Body of pancreas (tissue), 4 donors: ENCODE data around the gene ZNF592. TPM values are rescaled to one million over a fixed set of nuclear protein-coding genes. Genes with fewer than 3 reads are reported as not detected.

Source experiments
- ATAC-seq: fragments of 150-250 bp; one replicate; pipeline ENCODE4 v1.9.1; 2016
- DNase-seq, 4 donors: peaks; one replicate each; pipeline ENCODE4 v3.0.0-alpha.2; 2019
- H3K27ac ChIP-seq, 4 donors: fragments of 200-600 bp; sonication (generic); 1 replicate in 3 of 4; 2 replicates in 1 of 4; pipeline versions ENCODE4 v1.5.1 to v1.6.1; 2016 to 2019; ENCODE audit warnings: mild to moderate bottlenecking in 1 of 4, mixed read lengths in 1 of 4, moderate library complexity in 1 of 4
- H3K27me3 ChIP-seq, 2 donors: fragments of 200-600 bp; sonication (generic); one replicate each; pipeline ENCODE4 v1.6.0; 2016; ENCODE audit warnings: mild to moderate bottlenecking in 1 of 2
- H3K36me3 ChIP-seq, 2 donors: fragments of 200-600 bp; sonication (generic); replicated peaks in 1 of 2; 2 replicates each; pipeline ENCODE4 v1.5.1; 2016; ENCODE audit warnings: low read depth in 2 of 2; ENCODE audit not compliant: insufficient read depth in 1 of 2
- H3K4me1 ChIP-seq: fragments of 200-600 bp; sonication (generic); one replicate; pipeline ENCODE4 v1.6.0; 2016
- H3K4me3 ChIP-seq, 2 donors: fragments of 200-600 bp; sonication (generic); 1 replicate in 1 of 2; 2 replicates in 1 of 2; pipeline ENCODE4 v1.5.1; 2016 to 2019
- H3K9me3 ChIP-seq, 3 donors: fragments of 200-600 bp; sonication (generic); 1 replicate in 2 of 3; 2 replicates in 1 of 3; pipeline ENCODE4 v1.5.1; 2016
- CTCF ChIP-seq, 7 experiments: fragments of 450-650 bp in 4 of 7; fragments of 200-600 bp in 3 of 7; sonication (generic) in 3 of 7; IDR thresholded peaks; one replicate each; pipeline ENCODE4 v1.5.1; 2016 to 2019; ENCODE audit warnings: antibody characterized with exemption in 7 of 7
- POLR2A ChIP-seq, 3 donors: fragments of 450-650 bp; IDR thresholded peaks; one replicate each; pipeline ENCODE4 v1.6.1; 2016; ENCODE audit warnings: antibody characterized with exemption in 3 of 3, mild to moderate bottlenecking in 2 of 3
- WGBS, 2 donors: methylation state at CpG; one replicate each; pipeline ENCODE4 v1.1.5; 2017; 5-methylcytosine and 5-hydroxymethylcytosine counted together
- intact Hi-C: fragments of 100-400 bp; cut with DNase I; formaldehyde crosslinking; loops from one replicate; pipeline ENCODE4 v1.15.1; 2023
- total RNA-seq, 2 donors: library from RNA; depleted of rRNA; stranded (reverse); fragments of >200 nt; gene quantifications; one replicate each; pipeline ENCODE4 v1.1.0, GENCODE V29; 2016

ZNF592 gene
- total RNA-seq, 2 donors from 2014 or later: 14.3 to 20.8 TPM

DNA sequence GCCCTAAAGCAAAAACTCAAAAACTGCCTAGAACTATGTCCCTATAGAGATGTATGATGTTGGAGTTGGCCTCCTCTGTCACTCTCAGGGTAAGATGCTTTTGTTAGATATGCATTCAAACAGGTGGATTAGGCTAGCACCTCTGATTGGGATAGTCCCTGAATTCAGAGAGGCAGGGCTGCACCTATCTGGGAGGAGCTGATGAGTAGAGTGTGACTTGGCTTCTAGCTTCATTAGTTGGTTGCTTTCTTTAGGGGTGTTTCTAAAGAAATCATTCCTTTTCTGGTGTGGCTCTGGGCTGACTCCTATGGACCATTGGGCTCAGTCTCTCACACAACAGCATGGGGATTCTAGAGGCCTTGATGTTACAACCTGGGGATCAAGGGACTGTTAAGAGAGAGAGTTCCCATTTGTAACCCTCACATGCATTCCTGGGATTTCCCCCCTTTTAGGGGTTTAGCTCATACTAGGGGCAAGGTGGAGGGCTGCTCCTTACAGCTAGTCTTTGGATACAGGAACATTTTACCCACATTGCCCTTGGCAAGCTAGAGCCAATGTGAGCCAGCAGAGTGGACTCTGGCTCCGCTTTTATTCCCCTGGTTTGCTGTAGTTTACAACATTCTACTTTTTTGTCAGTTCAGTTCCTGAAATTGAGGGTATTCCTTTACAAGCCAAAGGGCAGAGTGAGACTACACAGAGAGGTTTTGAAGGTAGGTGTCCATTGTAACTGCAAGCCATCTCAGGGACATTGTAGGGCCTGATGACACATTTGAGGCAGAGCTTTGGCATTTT lies 7.5 kb downstream of the ZNF592 start:
- Histone ChIP-seq H3K36me3 (no peaks in the 10 kb centered on the region), H3K27me3 (no peaks in the 10 kb centered on the region), H3K27ac (no peak overlapping the region), H3K9me3 (no peaks in the 10 kb centered on the region), H3K4me1 (peaks cover 89% of the 10 kb centered on the region), H3K4me3 (no peak overlapping the region)
- DNase-seq: no peak
- 84 to 100% methylated on average over 1 of the region's 1 CpG for WGBS, 2 donors
- ATAC-seq: no peak
- intact Hi-C loops: no loop called here
- no peak for TF ChIP-seq CTCF (IDR thresholded peaks at IDR 0.05)
- TF ChIP-seq POLR2A (IDR thresholded peaks at IDR 0.05): no peak

DNA sequence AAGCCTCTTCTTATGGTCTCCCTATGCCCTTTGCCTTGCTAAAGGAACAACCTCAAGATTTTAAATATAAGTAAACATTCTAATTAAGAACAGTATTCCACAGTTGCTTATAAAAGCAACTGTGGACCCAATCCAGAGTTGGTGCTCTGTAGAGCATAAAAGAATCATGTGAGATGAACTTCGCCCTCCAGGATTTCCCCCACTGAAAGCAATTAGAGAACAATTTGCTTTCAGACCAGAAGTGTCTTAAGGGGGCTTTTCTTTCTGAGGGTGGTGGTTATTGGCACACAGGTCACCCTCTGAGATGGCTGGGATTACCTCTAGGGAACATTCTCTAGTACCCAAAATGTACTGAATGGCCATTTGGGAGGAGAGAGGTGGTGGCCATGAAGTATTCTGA lies 10.6 kb downstream of the ZNF592 start:
- no peaks in the 10 kb centered on the region for H3K36me3 ChIP-seq
- ATAC-seq (no peak), DNase-seq (no peak)
- H3K4me1 ChIP-seq: peaks cover 90% of the 10 kb centered on the region
- no peaks in the 10 kb centered on the region for H3K27me3 ChIP-seq
- intact Hi-C loops: no loop called here
- H3K27ac ChIP-seq: no peak overlapping the region
- no peaks in the 10 kb centered on the region for H3K9me3 ChIP-seq
- TF ChIP-seq CTCF (IDR thresholded peaks at IDR 0.05): no peak
- no peak for TF ChIP-seq POLR2A (IDR thresholded peaks at IDR 0.05)
- 86 to 88% methylated on average over 1 of the region's 1 CpG for WGBS, 2 donors
- H3K4me3 ChIP-seq: no peak overlapping the region

- no peak overlapping the region for H3K27ac ChIP-seq
- H3K27me3 ChIP-seq: no peaks in the 10 kb centered on the region
- no peak overlapping the region for H3K4me3 ChIP-seq
- ATAC-seq: no peak
- no peaks in the 10 kb centered on the region for H3K9me3 ChIP-seq
- H3K36me3 ChIP-seq: no peaks in the 10 kb centered on the region
- WGBS, 2 donors: 95 to 98% methylated on average over 1 of the region's 1 CpG
- TF ChIP-seq CTCF (IDR thresholded peaks at IDR 0.05): no peak
- no peak for TF ChIP-seq POLR2A (IDR thresholded peaks at IDR 0.05)
- H3K4me1 ChIP-seq: peaks cover 82% of the 10 kb centered on the region
- intact Hi-C loops: no loop called here
- DNase-seq: no peak
Measured at GRCh38 chr15:84760219-84760618, 11.8 kb downstream of the ZNF592 start.

- TF ChIP-seq POLR2A (IDR thresholded peaks at IDR 0.05) (no peak), CTCF (IDR thresholded peaks at IDR 0.05) (no peak)
- no peak overlapping the region for H3K4me3 ChIP-seq
- H3K4me1 ChIP-seq: peaks cover 70% of the 10 kb centered on the region
- peak overlapping the region in 3 of 4 donors; percentile 9 to 21 (median 14) for H3K27ac ChIP-seq
- intact Hi-C loops: no loop called here
- DNase-seq: no peak
- no peaks in the 10 kb centered on the region for H3K36me3 ChIP-seq
- no peaks in the 10 kb centered on the region for H3K9me3 ChIP-seq
- 9 to 13% methylated on average over 4 of the region's 4 CpGs for WGBS, 2 donors
- no peaks in the 10 kb centered on the region for H3K27me3 ChIP-seq
- peak; percentile 48 for ATAC-seq
Measured at GRCh38 chr15:84761607-84762131, 13.3 kb downstream of the ZNF592 start.
